ENCODE measurements around the gene NBEAL1. TPM values are rescaled to one million over a fixed set of nuclear protein-coding genes. Genes with fewer than 3 reads are reported as not detected.
"Not testable (repeated sequence)": the region's sequence is repeated elsewhere in the genome, so short reads cannot be mapped to it uniquely, and the experiment has no call there.

NBEAL1 gene
- total RNA-seq, 2 donors from 2014 or later = 29.6 to 31.6 TPM

GRCh38 chr2:203104273-203104672 is 89.6 kb downstream of the NBEAL1 start:
- intact Hi-C loops (cut with DNase I) = no loop called here
- no peaks in the 10 kb centered on the region for H3K27me3 ChIP-seq
- no peak for DNase-seq
- peaks cover 0 to 5% (median 0%) of the 10 kb centered on the region in 3 donors for H3K9me3 ChIP-seq
- ATAC-seq = no peak
- TF ChIP-seq CTCF (IDR thresholded peaks at IDR 0.05) (no peak), POLR2A (IDR thresholded peaks at IDR 0.05) (no peak)
- H3K4me1 ChIP-seq = no peaks in the 10 kb centered on the region
- H3K36me3 ChIP-seq (replicated peaks in 1 of 2; ENCODE audit: insufficient read depth in 1 of 2, low read depth in 2 of 2) = peaks cover 0 to 5% of the 10 kb centered on the region in 2 donors
- no peak overlapping the region for H3K27ac ChIP-seq
- no peak overlapping the region for H3K4me3 ChIP-seq

DNA sequence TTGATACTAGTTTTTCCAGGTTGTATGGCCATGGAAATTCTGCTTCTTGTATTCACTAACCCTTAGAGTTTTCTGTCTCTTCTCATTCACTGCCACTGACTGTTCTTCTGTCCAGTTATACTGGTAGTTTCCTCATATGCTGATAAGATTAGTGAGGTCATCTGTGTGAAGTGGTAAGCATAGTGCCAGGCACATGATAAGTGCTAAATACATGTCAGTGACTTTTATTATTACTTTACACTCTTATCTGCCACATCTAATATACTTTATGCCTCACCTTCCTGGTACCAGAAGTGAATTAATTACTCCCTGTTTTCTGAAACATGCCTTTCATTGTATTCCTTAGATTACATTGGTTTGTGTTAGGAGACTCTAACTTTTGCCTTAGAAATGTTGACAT is 91.3 kb downstream of the NBEAL1 start:
- Histone ChIP-seq H3K9me3 (peaks cover 0 to 5% (median 0%) of the 10 kb centered on the region in 3 donors), H3K27ac (no peak overlapping the region), H3K36me3 (replicated peaks in 1 of 2; ENCODE audit: insufficient read depth in 1 of 2, low read depth in 2 of 2) (peaks cover 0 to 5% of the 10 kb centered on the region in 2 donors), H3K4me1 (no peaks in the 10 kb centered on the region), H3K4me3 (no peak overlapping the region), H3K27me3 (no peaks in the 10 kb centered on the region)
- TF ChIP-seq POLR2A (IDR thresholded peaks at IDR 0.05) = no peak
- no peak for TF ChIP-seq CTCF (IDR thresholded peaks at IDR 0.05)
- intact Hi-C loops (cut with DNase I) = no loop called here
- DNase-seq (no peak), ATAC-seq (peak; percentile 79)

- H3K4me1 ChIP-seq; H3K4me3 ChIP-seq; H3K27me3 ChIP-seq; H3K27ac ChIP-seq; DNase-seq; ATAC-seq; H3K9me3 ChIP-seq; intact Hi-C loops (cut with DNase I): not testable (repeated sequence)
- WGBS, 2 donors = 73 to 74% methylated on average over 4 of the region's 4 CpGs
- peaks cover 0 to 12% of the 10 kb centered on the region in 2 donors for H3K36me3 ChIP-seq (replicated peaks in 1 of 2; ENCODE audit: insufficient read depth in 1 of 2, low read depth in 2 of 2)
These were observed 95.8 kb downstream of the NBEAL1 start for GRCh38 chr2:203110496-203110895.

DNA sequence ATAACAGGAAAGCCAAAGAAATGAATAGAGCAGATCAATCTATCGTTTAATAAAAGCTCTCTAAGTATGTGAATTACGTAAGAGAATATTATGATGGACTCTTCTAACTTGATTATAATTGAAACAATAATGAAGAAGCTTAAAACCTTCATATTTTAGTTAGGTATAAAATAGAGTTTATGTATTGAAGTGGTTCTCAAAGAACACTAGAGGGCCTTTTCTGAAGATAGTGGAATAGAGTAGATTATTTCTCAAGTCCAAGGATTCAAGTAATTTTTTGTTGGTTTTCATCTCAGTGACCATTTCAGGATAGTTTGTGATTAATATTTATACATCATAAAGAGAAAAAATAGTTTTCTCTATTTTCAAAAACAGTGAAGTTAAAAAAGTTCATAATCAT is 97.7 kb downstream of the NBEAL1 start:
- 88 to 99% methylated on average over 2 of the region's 2 CpGs for WGBS, 2 donors
- ATAC-seq = no peak

GRCh38 chr2:203115201-203115700 is 100.6 kb downstream of the NBEAL1 start:
- H3K27me3 ChIP-seq; ATAC-seq; H3K4me1 ChIP-seq; H3K36me3 ChIP-seq (replicated peaks in 1 of 2; ENCODE audit: insufficient read depth in 1 of 2, low read depth in 2 of 2); H3K9me3 ChIP-seq; H3K27ac ChIP-seq; H3K4me3 ChIP-seq; intact Hi-C loops (cut with DNase I); DNase-seq: not testable (repeated sequence)
- 93% methylated on average over 7 of the region's 7 CpGs for WGBS, 2 donors

More for the DNA sequence above, 97.7 kb downstream of the NBEAL1 start:
- intact Hi-C loops (cut with DNase I) = no loop called here
- Histone ChIP-seq H3K27ac (no peak overlapping the region), H3K27me3 (no peaks in the 10 kb centered on the region), H3K9me3 (no peaks in the 10 kb centered on the region), H3K4me1 (no peaks in the 10 kb centered on the region), H3K36me3 (replicated peaks in 1 of 2; ENCODE audit: insufficient read depth in 1 of 2, low read depth in 2 of 2) (peaks cover 0 to 11% of the 10 kb centered on the region in 2 donors), H3K4me3 (no peak overlapping the region)
- no peak for TF ChIP-seq CTCF (IDR thresholded peaks at IDR 0.05)
- no peak for TF ChIP-seq POLR2A (IDR thresholded peaks at IDR 0.05)
- DNase-seq = no peak

DNA sequence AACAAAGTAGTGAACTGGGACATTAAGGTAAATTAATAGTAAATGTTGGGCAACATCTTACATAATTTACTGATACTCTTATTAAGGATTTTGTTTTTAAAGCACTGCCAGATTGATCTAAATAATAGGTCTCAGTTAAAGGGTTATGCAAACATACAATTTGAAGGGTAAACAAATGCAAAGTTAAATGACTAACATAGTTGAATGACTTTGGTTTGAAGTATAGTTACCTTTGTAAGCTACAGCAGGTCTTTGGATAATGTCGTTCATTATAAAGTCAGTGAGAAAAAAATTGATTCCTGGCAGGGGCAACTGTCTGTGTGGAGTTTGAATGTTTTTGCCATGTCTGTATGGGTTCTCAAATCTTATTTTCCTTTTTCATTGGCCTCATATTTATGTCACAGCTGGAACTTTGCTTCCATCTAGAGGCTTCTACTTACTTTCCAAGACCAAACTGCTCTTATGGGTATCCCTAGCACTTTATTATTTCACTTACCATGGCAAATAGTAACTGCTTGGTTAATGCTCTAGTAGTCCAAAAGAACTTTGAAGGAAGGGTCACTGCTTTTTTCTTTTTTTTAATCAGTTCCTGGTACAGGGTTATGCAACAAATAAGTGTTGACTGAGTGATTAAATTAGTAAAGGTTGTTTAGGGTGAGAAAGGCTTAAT is 107.8 kb downstream of the NBEAL1 start:
- peak overlapping the region in 1 of 4 donors; percentile 15 for H3K27ac ChIP-seq
- no peak overlapping the region for H3K4me3 ChIP-seq
- H3K9me3 ChIP-seq = no peaks in the 10 kb centered on the region
- peaks cover 0 to 2% of the 10 kb centered on the region in 2 donors for H3K36me3 ChIP-seq (replicated peaks in 1 of 2; ENCODE audit: insufficient read depth in 1 of 2, low read depth in 2 of 2)
- WGBS, 2 donors = 19 to 22% methylated on average over 1 of the region's 1 CpG
- DNase-seq (no peak), ATAC-seq (peak; percentile 45)
- H3K27me3 ChIP-seq = no peaks in the 10 kb centered on the region
- TF ChIP-seq POLR2A (IDR thresholded peaks at IDR 0.05) = no peak
- TF ChIP-seq CTCF (IDR thresholded peaks at IDR 0.05) = peak in 5 of 7 experiments; percentile 13 to 51 (median 43)
- intact Hi-C loops (cut with DNase I) = no loop called here
- H3K4me1 ChIP-seq = peaks cover 9% of the 10 kb centered on the region
